IMR-90 (cell line): Measurements from ENCODE around the gene DOCK1. TPM values are rescaled to one million over a fixed set of nuclear protein-coding genes. Genes with fewer than 3 reads are reported as not detected.

Source experiments
- ATAC-seq: fragments of 200-7000 bp; cut with Tn5 transposase; 2 replicates; pipeline ENCODE4 v1.9.1; 2020; ENCODE audit warnings: low read depth, mild to moderate bottlenecking, moderate library complexity
- BruUV-seq: library from RNA; stranded (reverse); fragments of 400-500 nt; replicated peaks from 2 replicates; lab custom pipeline; 2021; lab: Mats Ljungman, UMichigan
- CTCF ChIA-PET: fragments of 300-600 bp; formaldehyde crosslinking; extraction: SDS; loops from one replicate; lab custom pipeline; 2021; ENCODE audit warnings: antibody characterized with exemption; lab: Yijun Ruan, JAX
- POLR2A ChIA-PET: fragments of 300-600 bp; sonication (Branson Sonifier 250); formaldehyde crosslinking; loops from one replicate; lab custom pipeline; 2022; ENCODE audit warnings: antibody characterized with exemption; ENCODE audit not compliant: unreplicated experiment; lab: Charles Lee
- DNase-seq: peaks from one replicate; pipeline ENCODE4 v3.0.0; 2013
- H2AFZ ChIP-seq: replicated peaks from 2 replicates; pipeline ENCODE3; 2013; ENCODE audit warnings: low read length, mild to moderate bottlenecking; ENCODE audit not compliant: poor library complexity
- H2AK5ac ChIP-seq: 2 replicates; pipeline ENCODE4 v1.6.1; 2013; ENCODE audit warnings: low read depth, low read length, inconsistent platforms
- H2AK9ac ChIP-seq: replicated peaks from 2 replicates; pipeline ENCODE3; 2013; ENCODE audit warnings: mild to moderate bottlenecking, low read depth, low read length, moderate library complexity; ENCODE audit not compliant: poor library complexity
- H2BK120ac ChIP-seq: 2 replicates; pipeline ENCODE4 v1.6.1; 2013; ENCODE audit warnings: low read depth, low read length, inconsistent platforms
- H2BK15ac ChIP-seq: 3 replicates; pipeline ENCODE4 v1.6.1; 2013; ENCODE audit warnings: low read depth, low read length, inconsistent platforms
- H2BK20ac ChIP-seq: 2 replicates; pipeline ENCODE4 v1.6.1; 2013; ENCODE audit warnings: low read depth, mild to moderate bottlenecking, inconsistent platforms, low read length, moderate library complexity
- H2BK5ac ChIP-seq: 2 replicates; pipeline ENCODE4 v1.6.1; 2013; ENCODE audit warnings: mild to moderate bottlenecking, low read depth, low read length, inconsistent platforms; ENCODE audit not compliant: poor library complexity, severe bottlenecking
- H3K14ac ChIP-seq: replicated peaks from 2 replicates; pipeline ENCODE4 v1.6.1; 2013; ENCODE audit warnings: low read depth, low read length, inconsistent platforms
- H3K18ac ChIP-seq: 2 replicates; pipeline ENCODE4 v1.6.1; 2013; ENCODE audit warnings: low read depth, low read length, control low read depth
- H3K23ac ChIP-seq: 2 replicates; pipeline ENCODE4 v1.6.1; 2013; ENCODE audit warnings: low read depth, low read length, inconsistent platforms
- H3K27ac ChIP-seq: 2 replicates; pipeline ENCODE4 v1.5.1; 2013; ENCODE audit warnings: mild to moderate bottlenecking, control low read depth, low read length; ENCODE audit not compliant: insufficient read depth
- H3K27me3 ChIP-seq: 2 replicates; pipeline ENCODE4 v1.6.1; 2013; ENCODE audit warnings: low read length; ENCODE audit not compliant: control insufficient read depth, insufficient read depth
- H3K36me3 ChIP-seq: 2 replicates; pipeline ENCODE4 v1.6.1; 2013; ENCODE audit warnings: low read length, mixed read lengths; ENCODE audit not compliant: control insufficient read depth, insufficient read depth
- H3K4ac ChIP-seq: 2 replicates; pipeline ENCODE4 v1.6.1; 2013; ENCODE audit warnings: low read depth, low read length, inconsistent platforms
- H3K4me1 ChIP-seq: 2 replicates; pipeline ENCODE4 v1.6.1; 2013; ENCODE audit warnings: low read length, mixed read lengths; ENCODE audit not compliant: control insufficient read depth, insufficient read depth
- H3K4me2 ChIP-seq: 2 replicates; pipeline ENCODE4 v1.6.1; 2013; ENCODE audit warnings: low read depth, mild to moderate bottlenecking, control low read depth, low read length, moderate library complexity
- H3K4me3 ChIP-seq: 2 replicates; pipeline ENCODE4 v1.5.1; 2013; ENCODE audit warnings: low read depth, mild to moderate bottlenecking, control low read depth, low read length, moderate library complexity; ENCODE audit not compliant: insufficient read depth
- H3K56ac ChIP-seq: 2 replicates; pipeline ENCODE4 v1.6.1; 2013; ENCODE audit warnings: low read length, inconsistent platforms; ENCODE audit not compliant: insufficient read depth; ENCODE audit errors: extremely low read depth
- H3K79me1 ChIP-seq, 2 experiments: 2 replicates each; pipeline ENCODE4 v1.6.1; 2013; ENCODE audit warnings: low read length in 2 of 2, inconsistent platforms in 1 of 2, low read depth in 1 of 2
- H3K9ac ChIP-seq: 2 replicates; pipeline ENCODE4 v1.6.1; 2013; ENCODE audit warnings: low read depth, low read length, control low read depth
- H3K9me1 ChIP-seq: 2 replicates; pipeline ENCODE4 v1.6.1; 2013; ENCODE audit warnings: low read length, inconsistent platforms; ENCODE audit not compliant: insufficient read depth
- H3K9me3 ChIP-seq: 2 replicates; pipeline ENCODE4 v1.6.1; 2013; ENCODE audit warnings: low read length; ENCODE audit not compliant: control insufficient read depth, insufficient read depth
- H4K20me1 ChIP-seq: 2 replicates; pipeline ENCODE4 v1.6.1; 2013; ENCODE audit warnings: low read length, inconsistent platforms; ENCODE audit not compliant: insufficient read depth
- H4K5ac ChIP-seq: 2 replicates; pipeline ENCODE4 v1.6.1; 2013; ENCODE audit warnings: mild to moderate bottlenecking, low read depth, low read length, control low read depth
- H4K8ac ChIP-seq, 2 experiments: 2 replicates each; pipeline ENCODE4 v1.6.1; 2013; ENCODE audit warnings: low read depth in 2 of 2, low read length in 2 of 2, control low read depth in 1 of 2, inconsistent platforms in 1 of 2
- H4K91ac ChIP-seq: 2 replicates; pipeline ENCODE4 v1.6.1; 2013; ENCODE audit warnings: low read depth, low read length, inconsistent platforms; ENCODE audit not compliant: insufficient read depth
- CHD1 ChIP-seq: IDR thresholded peaks from 2 replicates; pipeline ENCODE4 v1.6.1; 2012; ENCODE audit warnings: low read depth, low read length, improper control_type of control experiment
- CTCF ChIP-seq: conservative IDR thresholded peaks from 2 replicates; pipeline ENCODE4 v1.5.1; 2012; ENCODE audit warnings: mild to moderate bottlenecking, low read depth, low read length, improper control_type of control experiment
- FOS ChIP-seq: fragments of 150-350 bp; IDR thresholded peaks from 2 replicates; pipeline ENCODE4 v1.6.1; 2016; ENCODE audit warnings: low read depth, low read length
- MAFK ChIP-seq: IDR thresholded peaks from 2 replicates; pipeline ENCODE4 v1.6.1; 2012; ENCODE audit warnings: low read depth, low read length, improper control_type of control experiment
- MXI1 ChIP-seq: IDR thresholded peaks from 2 replicates; pipeline ENCODE4 v1.6.1; 2012; ENCODE audit warnings: low read depth, mild to moderate bottlenecking, low read length, moderate library complexity, borderline replicate concordance
- RCOR1 ChIP-seq: IDR thresholded peaks from 2 replicates; pipeline ENCODE4 v1.6.1; 2012; ENCODE audit warnings: mild to moderate bottlenecking, low read length, improper control_type of control experiment; ENCODE audit not compliant: insufficient replicate concordance
- RFX5 ChIP-seq: IDR thresholded peaks from 2 replicates; pipeline ENCODE4 v1.8.0; 2012; ENCODE audit warnings: low read depth, mild to moderate bottlenecking, low read length, moderate library complexity
- USF2 ChIP-seq: fragments of 150-350 bp; IDR thresholded peaks from 2 replicates; pipeline ENCODE4 v1.6.1; 2017; ENCODE audit warnings: mild to moderate bottlenecking, antibody characterized with exemption, low read length, low read depth
- WGBS, 2 experiments: methylation state at CpG; one replicate each; pipeline versions ENCODE4 v1.1.5 to v1.1.7; 2013; ENCODE audit warnings: missing lambda C conversion rate in 2 of 2; ENCODE audit not compliant: insufficient read length in 1 of 2; ENCODE audit errors: extremely low coverage in 2 of 2; 5-methylcytosine and 5-hydroxymethylcytosine counted together
- dilution Hi-C: fragments of 300-500 bp; cut with HindIII; formaldehyde crosslinking; loops from one replicate; pipeline ENCODE4 v1.14.3; 2018; ENCODE audit warnings: low sequenced_read_pairs; ENCODE audit not compliant: unreplicated experiment
- in situ Hi-C: fragments of 300-500 bp; cut with MboI; formaldehyde crosslinking; loops from 3 replicates; pipeline ENCODE4 v1.14.3; 2019; ENCODE audit warnings: low sequenced_read_pairs, inconsistent platforms, mixed read lengths
- intact Hi-C: fragments of 100-400 bp; cut with micrococcal nuclease; formaldehyde crosslinking; loops from 2 replicates; pipeline ENCODE4 v1.10.0; 2022
- polyA plus RNA-seq, 3 experiments: library from polyadenylated mRNA; depleted of rRNA; stranded (reverse); fragments of >200 nt; gene quantifications; 2 replicates each; pipeline ENCODE4 v1.2.3, GENCODE V29; 2012; ENCODE audit warnings: low replicate concordance in 1 of 3
- total RNA-seq: library from RNA; depleted of rRNA; stranded (reverse); fragments of >200 nt; gene quantifications from 2 replicates; pipeline ENCODE4 v1.2.3, GENCODE V29; 2012

The DOCK1 gene
- total and polyA plus RNA-seq, 2 of the 4 experiments (the other 2 are of a cell fraction), result 28.2 to 71.0 TPM

- no peak overlapping the region for H3K4me3 ChIP-seq
- no peak overlapping the region for H3K9ac ChIP-seq
- H3K4me2 ChIP-seq, result no peak overlapping the region
- no peak overlapping the region for H2BK20ac ChIP-seq
- H4K5ac ChIP-seq, result no peak overlapping the region
- DNase-seq (no peak), ATAC-seq (no peak)
- no peak overlapping the region for H2AFZ ChIP-seq
- H3K4me1 ChIP-seq, result no peaks in the 10 kb centered on the region
- BruUV-seq, result no TSS peak
- no peak overlapping the region for H4K8ac ChIP-seq
- ChIA-PET CTCF (no interaction called here), POLR2A (no interaction called here)
- H3K56ac ChIP-seq, result no peak overlapping the region
- H3K36me3 ChIP-seq, result no peaks in the 10 kb centered on the region
- no peaks in the 10 kb centered on the region for H3K79me1 ChIP-seq
- dilution Hi-C loops, result no loop called here
- H3K27me3 ChIP-seq, result 0 out of 2 replicates have a peak, but pooled peaks cover 7% of the 10 kb centered on the region
- H3K23ac ChIP-seq, result no peak overlapping the region
- in situ Hi-C loops, result no loop called here
- H2AK9ac ChIP-seq, result no peak overlapping the region
- H2BK120ac ChIP-seq, result no peak overlapping the region
- H3K4ac ChIP-seq, result no peak overlapping the region
- H3K14ac ChIP-seq, result no peak overlapping the region
- WGBS, 2 experiments, result 30% methylated on average over 2 of the region's 8 CpGs; no CpG with 5 or more reads in 1 of the 2 experiments
- TF ChIP-seq CTCF (no peak), RFX5 (no peak), FOS (no peak), RCOR1 (no peak), USF2 (no peak), MAFK (no peak), CHD1 (no peak), MXI1 (no peak)
- H3K9me3 ChIP-seq, result peaks cover 8% of the 10 kb centered on the region
- H3K9me1 ChIP-seq, result peaks cover 6% of the 10 kb centered on the region; the same call in 1 of the 2 replicates
- no peak overlapping the region for H4K91ac ChIP-seq
- H3K27ac ChIP-seq, result no peak overlapping the region
- no peak overlapping the region for H2BK15ac ChIP-seq
- H4K20me1 ChIP-seq, result no peaks in the 10 kb centered on the region
- no peak overlapping the region for H2AK5ac ChIP-seq
- H3K18ac ChIP-seq, result no peak overlapping the region
- H2BK5ac ChIP-seq, result no peak overlapping the region
- intact Hi-C loops, result no loop called here
These were observed 11.4 kb upstream of the DOCK1 start for GRCh38 chr10:126893841-126894240.
